ENCODE data around the gene KCNK10.

DNA sequence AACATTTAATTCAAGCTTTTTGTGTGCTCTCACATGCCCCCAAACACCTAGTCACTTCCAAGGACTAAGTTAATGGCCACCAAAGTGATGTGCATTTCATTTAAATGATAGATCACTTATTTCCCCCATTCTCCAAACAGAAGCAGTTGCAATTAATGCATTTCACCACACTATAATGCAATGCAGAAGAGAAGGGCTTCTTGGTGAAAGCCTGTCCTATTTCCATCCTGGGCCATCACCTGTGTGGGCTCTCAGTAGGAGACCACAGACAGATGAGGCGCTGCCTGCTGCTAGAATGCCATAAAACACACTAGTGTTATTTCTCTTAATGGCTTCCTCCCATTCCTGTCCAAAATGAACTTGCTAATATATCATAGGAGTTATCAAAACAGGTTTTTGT, 166.9 kb downstream of the KCNK10 start:
- TF ChIP-seq, protein P1, sequence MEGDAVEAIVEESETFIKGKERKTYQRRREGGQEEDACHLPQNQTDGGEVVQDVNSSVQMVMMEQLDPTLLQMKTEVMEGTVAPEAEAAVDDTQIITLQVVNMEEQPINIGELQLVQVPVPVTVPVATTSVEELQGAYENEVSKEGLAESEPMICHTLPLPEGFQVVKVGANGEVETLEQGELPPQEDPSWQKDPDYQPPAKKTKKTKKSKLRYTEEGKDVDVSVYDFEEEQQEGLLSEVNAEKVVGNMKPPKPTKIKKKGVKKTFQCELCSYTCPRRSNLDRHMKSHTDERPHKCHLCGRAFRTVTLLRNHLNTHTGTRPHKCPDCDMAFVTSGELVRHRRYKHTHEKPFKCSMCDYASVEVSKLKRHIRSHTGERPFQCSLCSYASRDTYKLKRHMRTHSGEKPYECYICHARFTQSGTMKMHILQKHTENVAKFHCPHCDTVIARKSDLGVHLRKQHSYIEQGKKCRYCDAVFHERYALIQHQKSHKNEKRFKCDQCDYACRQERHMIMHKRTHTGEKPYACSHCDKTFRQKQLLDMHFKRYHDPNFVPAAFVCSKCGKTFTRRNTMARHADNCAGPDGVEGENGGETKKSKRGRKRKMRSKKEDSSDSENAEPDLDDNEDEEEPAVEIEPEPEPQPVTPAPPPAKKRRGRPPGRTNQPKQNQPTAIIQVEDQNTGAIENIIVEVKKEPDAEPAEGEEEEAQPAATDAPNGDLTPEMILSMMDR (conservative IDR thresholded peaks at IDR 0.05; ENCODE audit: low read length) = no peak
- TF ChIP-seq EZH2phosphoT487 (IDR thresholded peaks at IDR 0.05; ENCODE audit: borderline replicate concordance) = no peak
